T-helper 1 cell treated with Interleukin-12 subunit alpha and Interleukin-12 subunit beta and Interleukin-4 antibody, amounts not matched to agents 30 ng/mL and 1 ng/mL, for 36 hours (primary cell): ENCODE measurements around the gene C9orf57. TPM values are rescaled to one million over a fixed set of nuclear protein-coding genes. Genes with fewer than 3 reads are reported as not detected.
"Not testable (repeated sequence)": the region's sequence is repeated elsewhere in the genome, so short reads cannot be mapped to it uniquely, and the experiment has no call there.

Experiments
- intact Hi-C: fragments of 100-400 bp; cut with micrococcal nuclease; formaldehyde crosslinking; loops from one replicate; pipeline ENCODE4 v1.15.1; 2024
- total RNA-seq: library from RNA; stranded (reverse); gene quantifications from 2 replicates; pipeline ENCODE4 v1.2.3, GENCODE V29; 2022

C9orf57 gene, protein sequence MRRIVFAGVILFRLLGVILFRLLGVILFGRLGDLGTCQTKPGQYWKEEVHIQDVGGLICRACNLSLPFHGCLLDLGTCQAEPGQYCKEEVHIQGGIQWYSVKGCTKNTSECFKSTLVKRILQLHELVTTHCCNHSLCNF
- not detected in 2 replicates for total RNA-seq

DNA sequence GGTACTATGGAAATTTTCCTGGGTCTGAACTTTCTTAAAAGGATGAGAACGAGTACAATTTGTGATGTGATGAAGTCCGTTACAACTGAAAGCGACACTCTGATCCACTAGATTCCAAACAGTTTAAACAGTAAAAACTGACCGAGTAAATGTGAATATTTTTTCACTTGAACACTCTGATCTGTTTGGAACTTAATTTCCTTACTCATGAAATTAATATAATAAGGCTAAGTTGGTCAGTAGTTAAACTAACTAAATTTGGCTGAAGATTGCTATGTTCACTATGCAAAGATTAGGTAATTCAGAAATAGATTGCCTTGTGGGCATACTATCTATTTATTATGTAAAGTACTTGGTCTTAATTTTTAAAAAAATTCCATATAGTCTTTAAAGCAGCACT, at the start of gene C9orf57:
Gene C9orf57, minus strand, starts transcription at position 101 of the 400 bp plus-strand sequence. CDS start 1,282 bp downstream, outside the sequence.
- intact Hi-C loops, result no loop called here

DNA sequence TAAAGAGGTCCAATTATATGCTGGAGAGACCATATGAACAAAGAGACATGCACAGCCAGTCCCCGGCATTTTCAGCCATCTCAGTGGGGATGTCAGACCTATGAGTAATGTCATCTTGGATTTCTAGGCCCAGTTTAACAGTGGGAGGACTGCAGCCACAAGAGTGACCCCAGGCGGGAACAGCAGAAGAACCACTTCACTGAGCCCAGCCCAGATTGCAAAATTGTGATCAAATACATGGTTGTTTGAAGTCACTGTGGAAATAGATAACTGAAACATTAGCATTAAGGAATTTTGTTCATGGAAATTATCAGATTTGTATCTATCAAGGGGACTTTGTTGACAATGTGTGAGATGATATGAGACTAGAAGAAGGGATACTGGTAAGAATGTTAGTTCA, 42.1 kb upstream of the C9orf57 start:
- intact Hi-C loops, result no loop called here

DNA sequence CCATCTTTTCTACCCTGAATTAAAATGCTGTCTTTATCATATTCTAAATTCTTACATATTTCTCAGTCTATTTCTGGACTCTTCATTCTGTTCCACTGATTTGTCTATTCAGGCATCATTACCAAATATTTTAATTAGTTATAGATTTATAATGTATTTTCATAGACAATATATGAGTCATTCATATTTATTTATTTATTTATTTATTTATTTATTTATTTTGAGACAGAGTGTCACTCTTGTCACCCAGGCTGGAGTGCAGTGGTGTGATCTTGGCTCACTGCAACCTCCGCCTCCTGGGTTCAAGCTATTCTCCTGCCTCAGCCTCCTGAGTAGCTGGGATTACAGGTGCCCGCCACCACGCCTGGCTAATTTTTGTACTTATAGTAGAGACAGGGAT, 35.1 kb upstream of the C9orf57 start:
- intact Hi-C loops, result not testable (repeated sequence)

DNA sequence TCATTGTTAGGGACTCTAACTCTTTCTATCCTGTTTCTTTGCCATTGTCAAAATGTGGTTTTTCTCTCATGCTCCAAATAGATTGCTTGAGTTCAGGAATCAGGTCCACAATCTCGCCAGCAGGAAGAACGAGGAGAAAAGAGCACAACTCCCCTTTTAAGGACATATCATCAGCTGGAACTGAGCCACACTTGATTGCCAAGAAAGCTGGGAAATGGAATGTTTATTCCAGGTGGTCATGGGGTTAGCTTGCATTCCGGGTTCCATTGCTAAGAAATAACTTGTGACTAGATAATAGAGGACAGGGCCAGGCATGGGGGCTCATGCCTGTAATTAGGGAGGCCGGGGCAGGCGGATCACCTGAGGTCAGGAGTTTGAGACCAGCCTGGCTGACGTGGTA, 32.4 kb upstream of the C9orf57 start:
- intact Hi-C loops, result no loop called here

DNA sequence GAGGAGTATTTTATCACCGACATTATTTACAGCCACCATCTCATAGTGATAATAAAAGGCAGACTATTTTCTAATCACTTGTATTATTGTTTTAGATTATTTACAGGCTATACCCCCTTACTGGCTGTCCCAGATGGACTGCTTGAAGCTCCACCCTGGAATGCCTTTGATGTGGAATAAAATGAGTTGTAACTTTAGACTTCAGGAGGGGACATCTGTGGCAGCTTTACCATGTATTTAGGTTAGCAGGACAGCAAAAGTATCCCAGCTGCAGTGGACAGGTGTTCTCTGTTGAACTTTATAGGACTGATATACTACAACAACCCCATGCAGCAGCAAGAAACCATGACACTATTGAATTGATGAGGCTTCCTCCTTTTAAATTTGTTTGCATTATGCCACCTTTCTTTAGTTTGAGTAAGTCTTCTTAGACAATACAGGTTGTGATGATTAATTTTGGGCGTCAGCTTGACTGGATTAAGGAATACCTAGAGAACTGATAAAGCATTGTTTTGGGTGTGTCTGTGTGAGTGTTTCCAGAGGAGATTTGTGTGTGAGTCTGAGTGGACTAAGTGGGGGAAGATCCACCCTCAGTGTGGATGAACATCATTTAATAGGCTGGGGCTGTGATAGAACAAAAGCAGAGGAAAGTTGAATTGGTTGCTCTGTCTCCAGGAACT, 29.2 kb upstream of the C9orf57 start:
- intact Hi-C loops, result no loop called here

DNA sequence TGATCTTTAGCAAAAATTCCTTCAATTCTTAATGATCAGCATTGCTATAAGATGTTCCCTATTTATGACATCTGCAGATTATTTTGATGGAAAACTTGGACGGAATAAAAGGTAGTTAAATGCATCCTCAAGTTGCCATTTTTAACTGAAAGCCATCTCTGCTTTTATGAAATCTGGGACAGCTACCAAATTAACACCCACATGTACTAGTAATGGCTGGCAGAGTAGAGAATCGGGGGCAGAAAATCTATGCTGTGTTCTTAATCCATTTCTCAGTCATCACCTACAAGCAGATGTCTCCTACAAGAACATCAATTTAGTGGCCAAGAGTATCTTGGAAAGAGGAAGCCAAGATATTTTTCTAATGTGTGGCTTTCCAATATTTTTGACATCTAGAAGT, 22.1 kb upstream of the C9orf57 start:
- intact Hi-C loops, result no loop called here

DNA sequence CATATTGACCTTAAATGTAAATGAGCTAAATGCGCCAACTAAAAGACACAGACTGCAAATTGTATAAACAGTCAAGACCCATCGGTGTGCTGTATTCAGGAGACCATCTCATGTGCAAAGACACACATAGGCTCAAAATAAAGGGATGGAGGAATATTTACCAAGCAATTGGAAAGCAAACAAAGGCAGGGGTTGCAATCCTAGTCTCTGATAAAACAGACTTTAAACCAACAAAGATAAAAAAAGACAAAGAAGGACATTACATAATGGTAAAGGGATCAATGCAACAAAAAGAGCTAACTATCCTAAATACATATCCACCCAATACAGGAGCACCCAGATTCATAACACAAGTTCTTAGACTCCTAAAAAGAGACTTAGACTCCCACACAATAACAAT, 14.3 kb upstream of the C9orf57 start:
- intact Hi-C loops, result not testable (repeated sequence)

DNA sequence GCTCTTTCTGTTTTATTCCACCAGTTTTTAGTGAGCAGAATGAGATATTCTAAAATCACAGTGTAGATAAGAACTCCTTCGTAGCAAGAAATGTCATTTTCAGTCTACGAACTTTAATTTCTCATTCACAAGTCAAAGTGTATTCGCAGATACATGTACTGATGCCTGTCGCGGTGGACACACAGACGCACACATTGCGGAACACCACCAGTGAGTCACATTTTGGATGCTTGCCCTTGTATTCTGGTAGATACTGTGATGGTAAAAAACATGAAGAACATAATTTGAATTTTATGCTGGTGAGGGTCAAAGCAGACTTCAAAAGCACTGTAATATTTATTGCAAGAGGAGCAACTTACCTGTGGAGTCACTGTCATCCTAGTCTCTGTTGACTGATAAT, 4.7 kb upstream of the C9orf57 start:
- intact Hi-C loops, result no loop called here

DNA sequence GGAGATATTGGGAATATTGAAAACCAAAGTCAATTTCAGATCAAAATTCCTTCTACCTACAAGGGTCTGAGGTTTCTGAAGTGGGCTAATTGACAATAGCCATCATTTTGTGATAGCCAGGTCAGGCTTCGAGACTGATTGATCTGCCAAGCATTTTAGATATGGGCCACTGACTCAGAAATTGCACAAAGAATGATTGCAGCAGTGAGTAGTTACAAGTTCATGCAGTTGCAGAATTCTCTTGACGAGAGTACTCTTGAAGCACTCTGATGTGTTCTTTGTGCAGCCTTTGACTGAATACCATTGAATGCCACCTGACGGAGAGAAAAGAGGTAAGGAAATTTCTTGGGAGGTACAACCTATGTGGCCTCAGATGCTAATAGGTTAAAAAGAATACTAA, 8.3 kb downstream of the C9orf57 start:
- intact Hi-C loops, result no loop called here

DNA sequence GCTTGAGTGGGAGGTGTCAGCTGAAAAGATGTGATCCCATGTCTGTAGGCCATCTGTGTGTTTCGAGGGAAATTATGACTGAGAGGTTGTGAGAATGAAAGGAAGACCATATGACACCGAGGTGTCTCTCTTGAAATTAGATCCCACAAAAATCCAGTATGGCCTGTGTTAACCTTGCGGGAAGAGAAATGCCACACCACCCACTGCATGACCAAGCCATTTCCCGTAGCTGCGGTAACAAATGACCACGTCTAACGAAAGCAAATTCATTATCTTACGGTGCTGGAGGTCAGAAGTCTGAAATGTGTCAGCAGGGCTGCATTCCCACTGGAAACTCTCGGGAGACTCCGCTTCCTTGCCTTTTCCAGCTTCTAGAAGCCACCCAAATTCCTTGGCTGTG, 11.6 kb downstream of the C9orf57 start:
- intact Hi-C loops, result no loop called here

DNA sequence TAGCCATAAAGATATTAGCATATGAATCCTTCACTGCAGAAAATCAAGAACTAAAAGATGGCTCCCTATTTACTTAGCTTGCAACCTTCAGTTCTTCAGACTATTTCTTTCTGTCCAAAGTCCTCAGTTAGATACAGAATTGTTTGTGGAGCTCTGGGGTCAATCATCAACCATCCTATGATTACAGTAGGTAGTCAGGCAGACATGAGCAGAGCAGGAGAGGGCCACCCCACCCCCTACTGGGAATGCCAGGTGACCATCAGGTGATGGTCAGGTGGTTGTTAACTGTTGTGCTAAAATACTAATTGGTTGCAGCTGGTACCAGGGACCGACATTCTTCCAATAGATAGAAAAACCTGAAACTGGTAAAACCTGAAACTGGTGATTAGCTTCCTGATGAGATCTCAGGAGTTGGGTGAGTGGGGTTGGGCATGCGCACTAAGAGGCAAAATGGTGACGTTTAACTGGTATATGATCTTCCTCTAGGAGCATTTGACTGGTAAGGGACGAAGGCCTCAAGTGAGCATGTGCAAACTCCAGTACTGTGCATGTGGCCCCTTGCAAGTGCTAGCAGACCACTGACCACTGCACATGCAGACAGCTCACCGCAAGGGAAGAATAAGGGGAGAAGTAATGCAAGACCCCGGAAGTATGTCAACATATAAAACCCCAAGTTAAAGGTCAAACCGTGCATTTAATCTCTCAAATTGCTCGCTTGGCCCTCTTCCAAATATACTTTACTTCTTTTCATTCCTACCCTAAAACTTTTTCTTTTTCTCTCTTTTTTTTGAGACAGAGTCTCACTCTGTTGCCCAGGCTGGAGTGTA, 13.6 kb downstream of the C9orf57 start:
- intact Hi-C loops, result no loop called here

DNA sequence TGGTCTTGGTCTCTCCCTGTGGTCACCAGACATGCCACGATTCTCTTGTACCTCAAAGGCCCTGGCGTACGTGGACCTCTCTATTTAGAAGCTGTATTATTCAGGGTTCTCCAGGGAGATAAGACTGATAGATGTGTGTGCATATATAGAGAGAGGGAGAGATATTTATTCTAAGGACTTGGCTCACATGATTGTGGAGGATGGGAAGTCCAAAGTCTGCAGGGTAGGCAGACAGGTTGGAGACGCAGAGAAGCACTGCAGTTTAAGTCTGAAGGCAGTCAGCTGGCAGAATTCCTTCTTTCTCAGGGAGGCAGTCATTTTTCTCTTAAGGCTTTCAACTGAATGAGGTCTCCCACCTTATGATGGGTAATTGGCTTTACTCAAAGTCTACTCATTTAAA, 16.3 kb downstream of the C9orf57 start:
- intact Hi-C loops, result no loop called here

DNA sequence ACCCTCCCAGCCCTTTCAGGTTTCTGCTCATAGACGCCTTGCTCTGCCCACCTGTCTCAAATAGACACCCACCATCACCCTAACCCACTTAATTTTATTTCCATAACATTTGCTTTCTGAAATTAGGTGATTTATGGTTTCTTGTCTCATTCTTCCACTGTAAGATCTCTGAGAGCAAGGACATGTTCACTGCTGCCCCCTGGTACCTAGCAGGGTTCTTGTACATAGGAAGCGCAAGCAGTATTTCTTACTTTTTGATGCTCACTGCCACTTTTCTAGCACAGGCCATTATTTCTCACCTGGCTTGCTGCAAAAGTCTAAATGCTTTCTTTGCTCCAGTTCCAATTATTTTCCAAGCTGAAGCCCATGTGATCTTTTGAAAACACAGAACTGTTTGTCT, 16.8 kb downstream of the C9orf57 start:
- intact Hi-C loops, result no loop called here

DNA sequence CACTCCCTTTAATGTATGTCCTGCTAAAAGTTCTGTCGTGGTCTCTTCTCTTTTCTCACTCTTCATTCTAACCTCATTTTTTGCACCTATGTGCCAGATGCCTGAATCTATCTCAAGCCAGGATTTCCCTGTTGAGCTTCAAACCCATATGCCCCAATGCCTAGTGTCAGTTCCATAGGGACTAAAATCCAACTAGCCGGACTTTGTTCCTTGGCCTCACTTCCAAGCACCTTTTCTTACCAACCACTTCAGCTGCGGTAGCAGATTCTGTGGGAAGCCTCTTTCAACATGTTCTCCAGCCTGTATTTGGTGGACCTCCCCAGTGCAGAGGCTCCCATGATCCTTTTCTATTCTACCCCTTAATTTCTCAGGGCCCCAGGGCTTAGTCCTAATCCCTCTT, 17.5 kb downstream of the C9orf57 start:
- intact Hi-C loops, result no loop called here

DNA sequence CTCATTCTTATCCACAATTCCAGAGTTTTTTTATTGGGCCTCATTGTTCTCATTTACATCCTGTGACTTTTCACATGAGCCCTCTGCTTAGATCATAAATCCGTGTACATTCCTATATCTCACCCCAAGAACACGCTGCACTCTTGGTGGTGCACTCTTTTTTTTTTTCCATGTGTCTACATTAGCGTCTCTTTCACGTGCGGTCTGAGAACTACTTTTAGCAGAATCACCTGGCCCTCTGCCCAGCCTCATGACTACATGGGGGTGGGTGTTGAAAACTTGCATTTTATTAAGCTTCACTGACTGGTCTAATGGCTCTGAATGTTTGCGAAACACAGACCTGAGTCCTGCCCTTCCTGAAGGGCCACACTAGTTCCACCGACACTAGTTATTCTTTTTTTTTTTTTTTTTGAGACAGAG, 18.6 kb downstream of the C9orf57 start:
- intact Hi-C loops, result no loop called here

DNA sequence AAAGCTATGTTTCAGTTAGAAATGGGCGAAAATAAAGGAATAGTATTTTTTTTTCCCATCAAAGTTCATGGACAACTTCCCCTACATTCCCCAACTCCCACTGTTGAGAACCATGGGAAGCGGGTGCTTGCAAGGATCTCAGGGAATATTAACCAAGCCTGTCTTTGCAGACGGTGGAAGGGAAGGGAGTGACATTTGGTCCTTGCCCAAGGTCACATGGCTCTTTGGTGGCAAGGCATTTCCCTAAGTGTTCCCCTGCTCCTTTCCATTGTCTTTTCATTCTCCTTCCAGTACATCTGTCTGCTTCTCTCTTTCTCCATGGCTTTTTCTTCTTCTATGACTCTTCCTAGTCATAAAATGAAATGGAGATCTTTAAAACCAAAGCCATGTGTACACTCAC, 19.0 kb downstream of the C9orf57 start:
- intact Hi-C loops, result no loop called here

DNA sequence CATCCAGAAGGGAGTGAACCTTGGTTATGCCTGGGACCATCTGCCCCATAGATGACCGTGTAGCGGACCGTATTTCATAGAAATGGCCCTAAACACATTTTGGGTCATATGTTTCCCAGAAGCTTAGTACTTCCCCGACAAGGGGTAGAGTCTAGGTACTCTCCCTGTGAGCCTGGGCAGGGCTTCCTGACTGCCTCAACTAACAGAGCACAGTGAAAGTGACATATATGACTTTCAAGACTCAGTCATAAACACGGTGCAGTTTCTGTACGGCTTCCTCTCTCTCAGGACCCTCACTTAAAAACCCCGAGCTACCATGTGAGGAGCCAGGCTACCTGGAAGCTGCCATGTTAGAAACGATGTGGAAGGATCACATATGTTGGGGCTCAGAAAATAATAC, 20.9 kb downstream of the C9orf57 start:
- intact Hi-C loops, result loop anchor here (1.0 to 5.0 kb wide), 6 partner anchors 163 to 1043 kb away; no protein-coding TSS in a partner anchor

DNA sequence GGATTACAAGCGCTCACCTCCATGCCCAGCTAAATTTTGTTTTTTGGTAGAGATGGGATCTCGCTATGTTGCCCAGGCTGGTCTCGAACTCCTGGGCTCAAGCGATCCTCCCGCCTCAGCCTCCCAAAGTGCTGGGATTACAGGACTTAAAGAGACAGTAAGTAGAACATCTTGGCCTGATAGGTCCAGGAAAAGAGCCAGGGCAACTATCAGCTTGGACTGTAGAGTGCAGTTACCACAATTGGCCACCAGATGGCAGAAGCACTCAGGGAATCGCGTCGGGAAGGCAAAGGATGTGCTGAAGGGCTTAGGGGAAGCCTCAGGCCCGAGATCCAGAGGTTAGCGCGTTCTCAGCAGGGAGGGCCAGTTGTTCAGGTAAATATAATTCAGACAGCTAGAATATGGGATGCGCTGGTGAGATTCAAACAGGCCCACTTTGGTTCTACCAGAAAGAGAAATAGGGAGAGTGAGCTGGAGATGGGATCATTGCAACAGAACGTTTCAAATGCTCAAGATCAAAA, 21.5 kb downstream of the C9orf57 start:
- intact Hi-C loops, result loop anchor here (1.0 to 5.0 kb wide), 6 partner anchors 163 to 1043 kb away; no protein-coding TSS in a partner anchor

DNA sequence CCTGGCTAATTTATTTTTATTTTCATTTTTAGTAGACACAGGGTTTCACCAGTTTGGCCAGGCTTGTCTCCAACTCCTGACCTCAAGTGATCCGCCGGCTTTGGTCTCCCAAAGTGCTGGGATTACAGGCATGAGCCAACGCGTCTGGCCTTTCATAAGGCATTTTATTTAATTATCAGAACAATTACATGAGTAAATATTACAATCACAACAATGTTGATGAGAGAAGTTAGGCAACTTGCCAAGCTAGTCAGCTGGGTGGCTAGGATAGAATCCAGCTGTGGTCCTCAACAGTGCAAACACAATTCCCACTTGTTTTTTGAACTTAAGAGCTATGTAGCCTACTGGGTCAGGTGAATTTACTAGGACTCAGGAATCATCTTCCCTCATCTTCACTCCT, 22.0 kb downstream of the C9orf57 start:
- intact Hi-C loops, result loop anchor here (2.0 to 5.0 kb wide), 3 partner anchors 164 to 984 kb away; no protein-coding TSS in a partner anchor

DNA sequence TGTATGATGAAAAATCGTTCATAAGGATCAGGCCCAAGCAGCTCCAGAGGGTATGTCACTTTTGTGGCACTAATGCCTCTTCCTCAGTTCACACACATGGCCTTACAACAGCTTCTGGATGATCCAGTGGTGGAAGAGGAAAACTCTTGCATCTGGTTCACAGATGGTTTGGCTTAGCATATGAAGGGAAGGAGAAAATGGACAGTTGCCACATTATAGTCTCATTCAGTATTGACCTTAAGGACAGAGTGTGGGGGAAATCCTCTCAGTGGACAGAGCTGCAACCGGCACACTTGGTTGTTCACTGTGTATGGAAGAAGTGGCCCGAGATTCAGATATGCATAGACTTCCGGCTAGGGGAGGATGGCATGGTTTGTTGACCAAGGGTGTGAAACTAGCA, 22.8 kb downstream of the C9orf57 start:
- intact Hi-C loops, result loop anchor here (5.0 kb wide), 2 partner anchors 165 to 555 kb away; no protein-coding TSS in a partner anchor

DNA sequence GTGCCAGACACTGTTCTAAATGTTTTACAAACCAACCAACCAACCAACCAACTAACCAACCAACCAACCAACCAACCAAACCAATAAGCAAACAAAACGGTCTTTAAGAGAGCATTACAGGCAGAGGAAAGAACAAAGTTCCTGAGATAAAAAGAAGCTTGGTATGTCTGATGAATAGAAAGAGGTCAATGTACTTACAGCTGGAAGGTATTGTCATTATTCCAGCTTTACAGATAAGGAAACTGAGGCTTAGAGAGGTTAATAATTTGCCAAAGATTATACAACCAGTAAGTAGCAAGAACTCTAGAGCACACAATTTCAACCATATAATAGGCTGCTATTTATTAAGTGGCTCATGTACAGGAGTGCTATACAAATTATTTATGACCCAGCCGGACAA, 29.6 kb downstream of the C9orf57 start:
- intact Hi-C loops, result no loop called here

DNA sequence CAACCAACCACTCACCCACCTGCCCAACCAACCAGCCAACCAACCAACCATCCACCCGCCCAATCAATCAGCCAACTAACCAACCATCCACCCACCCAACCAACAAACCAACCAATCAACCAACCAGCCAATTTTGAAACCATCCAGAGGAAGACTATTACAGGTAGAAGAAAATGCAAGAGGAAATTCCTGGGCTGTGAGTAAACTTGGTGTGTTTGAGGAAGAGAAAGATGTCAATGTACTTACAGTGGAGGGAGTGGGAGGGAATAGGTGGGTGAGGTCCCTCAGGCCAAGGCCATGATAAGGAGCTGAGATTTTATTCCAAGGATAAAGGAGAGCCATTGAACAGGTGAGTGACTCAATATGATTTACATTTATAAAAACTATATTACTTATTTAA, 30.4 kb downstream of the C9orf57 start:
- intact Hi-C loops, result no loop called here
